Measurements from ENCODE around the gene OR11L1.

Gene OR11L1

GRCh38 chr1:247841796-247842195 lies at the start of gene OR11L1:
TSS of gene OR11L1 (minus strand) at chr1:247841896. CDS start at chr1:247841896, 0 bp downstream.
- no peak for DNase-seq

- DNase-seq, result no peak
Observed at GRCh38 chr1:247884797-247885413, 43.2 kb upstream of the OR11L1 start.

- no peak for DNase-seq
Observed at GRCh38 chr1:247883346-247883745, 41.6 kb upstream of the OR11L1 start.

- DNase-seq, result no peak
Observed at GRCh38 chr1:247865416-247865815, 23.7 kb upstream of the OR11L1 start.

GRCh38 chr1:247864644-247865043 lies 22.9 kb upstream of the OR11L1 start:
- no peak for DNase-seq

DNA sequence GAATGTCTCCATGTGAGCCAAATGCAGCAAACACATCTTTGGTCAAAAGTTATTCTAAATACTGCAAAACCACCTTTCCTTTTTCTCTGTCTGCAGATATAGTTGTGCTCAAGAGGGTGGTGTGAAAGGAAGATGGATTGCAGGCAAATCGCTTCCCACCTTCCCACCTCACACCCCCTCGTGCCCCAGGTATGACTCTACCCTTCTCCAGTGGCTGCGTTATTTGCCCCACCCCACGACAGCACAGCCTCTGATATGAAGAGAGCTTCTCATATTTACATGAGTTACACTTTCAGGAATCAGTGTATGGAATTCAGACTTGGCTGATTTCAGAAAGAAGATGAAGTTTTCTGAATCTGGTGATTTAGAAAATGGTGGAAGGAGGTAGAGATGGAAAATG lies 21.1 kb upstream of the OR11L1 start:
- no peak for DNase-seq

DNA sequence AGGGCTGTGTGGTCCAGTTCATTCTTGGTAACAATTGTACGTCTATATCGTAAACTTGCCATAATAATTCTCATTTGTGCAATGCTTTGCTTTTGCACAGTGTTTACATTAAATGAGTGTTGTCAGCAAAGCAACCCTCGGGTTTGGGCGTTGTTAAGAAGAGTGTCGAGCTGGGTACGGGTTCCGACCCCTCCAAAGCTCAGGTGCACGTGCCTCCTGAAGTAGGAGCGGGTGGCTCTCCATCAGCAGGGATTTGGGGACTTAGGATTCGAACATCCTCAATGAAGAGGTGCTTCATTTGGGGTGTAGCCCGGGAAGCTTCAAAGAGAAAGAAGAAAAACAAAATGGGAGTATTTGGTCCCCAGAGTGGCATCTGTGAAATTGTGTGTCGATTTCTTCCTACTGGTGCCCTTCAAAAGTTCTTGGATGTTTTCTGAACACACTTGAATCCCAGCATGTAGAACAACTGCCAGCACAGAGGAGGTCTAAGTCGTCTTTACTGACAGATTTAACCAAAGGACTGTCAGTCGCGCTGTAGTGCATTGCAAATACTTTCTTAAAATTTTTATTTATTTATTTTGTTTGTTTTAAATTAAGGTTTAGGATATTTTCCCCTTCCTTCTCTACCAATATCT lies 16.4 kb upstream of the OR11L1 start:
- DNase-seq, result peak; percentile 44

DNA sequence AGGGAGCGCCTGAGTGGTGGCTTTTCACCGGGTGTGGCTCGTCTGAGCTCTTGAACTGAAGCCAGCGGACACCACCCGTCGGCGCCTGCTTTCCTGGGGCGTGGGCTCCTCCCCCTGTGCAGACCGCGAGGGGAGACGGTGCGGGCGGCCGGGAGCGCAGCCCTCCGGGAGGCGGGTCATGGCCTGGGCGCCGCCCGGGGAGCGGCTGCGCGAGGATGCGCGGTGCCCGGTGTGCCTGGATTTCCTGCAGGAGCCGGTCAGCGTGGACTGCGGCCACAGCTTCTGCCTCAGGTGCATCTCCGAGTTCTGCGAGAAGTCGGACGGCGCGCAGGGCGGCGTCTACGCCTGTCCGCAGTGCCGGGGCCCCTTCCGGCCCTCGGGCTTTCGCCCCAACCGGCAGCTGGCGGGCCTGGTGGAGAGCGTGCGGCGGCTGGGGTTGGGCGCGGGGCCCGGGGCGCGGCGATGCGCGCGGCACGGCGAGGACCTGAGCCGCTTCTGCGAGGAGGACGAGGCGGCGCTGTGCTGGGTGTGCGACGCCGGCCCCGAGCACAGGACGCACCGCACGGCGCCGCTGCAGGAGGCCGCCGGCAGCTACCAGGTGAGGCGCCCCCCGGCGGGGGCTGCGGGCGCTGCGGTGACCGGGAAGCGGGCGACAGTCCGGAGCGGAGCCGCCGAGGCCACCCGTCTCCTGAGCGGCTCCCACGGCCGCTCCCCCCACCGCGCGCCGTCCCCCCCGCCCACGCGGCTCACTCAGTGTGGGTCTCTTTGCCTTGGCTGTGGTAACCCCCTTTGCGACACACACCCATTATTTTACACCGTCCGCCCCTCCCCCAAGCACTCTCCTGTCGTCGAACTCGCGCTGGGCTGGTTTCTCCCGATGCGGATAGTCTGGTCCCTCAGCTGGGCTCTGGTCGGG lies 15.6 kb upstream of the OR11L1 start, which contains the start of gene TRIM58:
Gene TRIM58, plus strand, starts transcription at position 119 of the 916 bp plus-strand sequence. Its CDS starts 60 bp downstream, at position 179.
- peak; percentile 81 for DNase-seq

DNA sequence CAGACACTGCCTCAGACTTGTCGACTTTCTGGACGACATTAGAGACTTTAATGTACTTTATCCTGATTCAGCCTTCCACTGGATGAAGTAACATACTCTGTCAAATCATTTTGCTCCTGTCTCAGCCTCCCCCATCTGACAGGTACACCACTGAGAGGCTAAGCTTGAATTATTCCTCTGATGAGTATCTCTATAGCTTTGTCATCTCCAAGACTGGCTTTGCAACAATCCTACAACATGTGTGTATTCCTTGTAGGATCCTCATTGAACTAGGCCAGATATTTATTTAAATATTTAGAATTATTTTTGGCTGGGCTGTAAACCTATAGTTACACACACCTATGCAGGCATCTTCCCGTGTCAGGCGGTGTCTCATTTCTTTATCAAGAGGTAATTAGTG lies 14.2 kb upstream of the OR11L1 start:
- DNase-seq, result no peak

DNA sequence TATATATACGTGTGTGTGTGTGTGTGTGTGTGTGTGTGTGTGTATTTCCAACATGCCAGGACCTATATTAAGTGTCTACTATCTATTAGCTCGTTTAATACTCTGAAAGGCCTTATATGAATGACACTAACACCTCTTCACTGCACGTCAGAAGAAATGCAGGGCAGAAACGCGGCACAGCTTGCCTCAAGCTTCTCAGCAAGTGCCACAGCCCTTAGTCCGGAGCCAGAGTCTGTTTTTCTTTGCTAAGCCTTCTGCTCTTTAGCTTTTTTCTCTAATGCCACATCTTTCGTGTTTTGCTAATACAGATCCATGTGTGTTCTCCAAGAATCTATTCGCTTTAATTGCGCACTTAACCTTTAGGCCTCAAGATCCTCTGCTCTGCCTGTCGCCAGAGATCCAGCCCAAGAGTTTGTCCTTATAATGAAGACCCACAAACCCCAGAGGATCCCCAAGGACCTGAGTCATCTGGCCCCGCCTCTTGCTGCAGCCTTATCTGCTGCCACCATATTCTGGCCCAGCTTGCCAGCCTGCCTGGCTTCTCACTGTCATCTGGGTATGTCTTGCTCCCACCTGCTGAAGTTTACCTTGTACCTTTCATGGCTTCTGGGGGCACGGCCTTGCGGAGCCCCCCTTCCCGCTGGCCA lies 13.3 kb upstream of the OR11L1 start:
- no peak for DNase-seq

- no peak for DNase-seq
Observed at GRCh38 chr1:247849616-247850015, 7.9 kb upstream of the OR11L1 start.

DNA sequence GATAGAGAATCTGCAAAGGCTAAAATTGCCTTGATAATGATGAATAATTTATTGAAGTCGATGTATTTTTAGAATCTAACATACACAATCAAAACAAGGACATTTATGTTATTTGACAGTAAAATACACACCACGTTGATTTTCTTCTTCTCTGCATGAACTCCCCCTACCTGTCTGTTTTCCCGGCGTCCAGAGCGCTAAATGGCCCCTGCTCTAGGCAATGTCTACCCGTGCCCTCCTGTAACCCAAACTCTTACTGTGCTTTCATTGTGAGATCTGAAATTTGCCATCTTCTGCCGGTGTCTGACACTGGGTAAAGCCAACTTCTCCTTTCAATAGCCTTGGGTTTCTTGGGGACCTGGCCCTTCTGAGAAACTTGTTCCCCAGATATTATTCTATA lies 6.7 kb upstream of the OR11L1 start:
- no peak for DNase-seq

- DNase-seq, result no peak
Observed at GRCh38 chr1:247845693-247846017, 4.0 kb upstream of the OR11L1 start.

- DNase-seq, result no peak
Observed at GRCh38 chr1:247845011-247845692, 3.5 kb upstream of the OR11L1 start.

DNA sequence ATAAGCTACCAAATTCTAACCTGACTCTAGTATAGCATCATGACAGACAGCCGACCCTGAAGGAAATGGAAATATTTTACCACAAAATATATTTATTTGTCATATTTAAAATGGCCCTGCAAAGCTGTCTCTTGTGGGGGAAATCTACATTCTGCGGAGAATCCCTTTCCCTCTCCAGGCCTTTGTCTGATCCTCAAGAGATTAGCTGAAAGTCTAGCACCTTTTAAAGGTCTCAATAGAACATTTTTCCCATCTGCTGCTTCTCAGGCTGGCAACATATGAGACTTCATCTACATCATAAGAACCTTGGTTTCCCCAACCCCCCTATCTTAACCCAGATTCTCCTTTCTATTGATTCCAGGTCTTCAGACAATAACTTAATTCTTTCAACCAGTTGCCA lies 1.7 kb upstream of the OR11L1 start:
- DNase-seq, result no peak

GRCh38 chr1:247840818-247841217 lies 878 bp downstream of the OR11L1 start:
- DNase-seq, result no peak

DNA sequence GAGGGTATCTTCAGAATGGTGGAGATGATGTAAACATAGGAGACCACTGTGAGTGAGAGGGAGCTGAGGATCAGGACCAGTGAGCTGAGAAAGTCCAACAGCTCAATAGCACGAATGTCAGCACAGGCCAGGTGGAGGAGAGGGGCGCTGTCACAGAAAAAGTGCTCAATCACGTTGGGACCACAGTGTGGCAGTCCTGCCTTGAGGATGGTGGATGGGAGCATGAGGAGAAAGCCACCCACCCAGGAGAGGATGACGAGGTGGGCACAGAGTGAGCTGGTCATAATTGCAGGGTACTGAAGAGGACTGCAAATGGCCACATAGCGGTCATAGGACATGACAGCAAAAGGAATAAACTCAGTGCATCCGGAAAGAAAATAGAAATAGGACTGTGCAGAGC lies 8.1 kb downstream of the OR11L1 start:
- DNase-seq, result no peak

- no peak for DNase-seq
Observed at GRCh38 chr1:247829656-247830055, 12.0 kb downstream of the OR11L1 start.

DNA sequence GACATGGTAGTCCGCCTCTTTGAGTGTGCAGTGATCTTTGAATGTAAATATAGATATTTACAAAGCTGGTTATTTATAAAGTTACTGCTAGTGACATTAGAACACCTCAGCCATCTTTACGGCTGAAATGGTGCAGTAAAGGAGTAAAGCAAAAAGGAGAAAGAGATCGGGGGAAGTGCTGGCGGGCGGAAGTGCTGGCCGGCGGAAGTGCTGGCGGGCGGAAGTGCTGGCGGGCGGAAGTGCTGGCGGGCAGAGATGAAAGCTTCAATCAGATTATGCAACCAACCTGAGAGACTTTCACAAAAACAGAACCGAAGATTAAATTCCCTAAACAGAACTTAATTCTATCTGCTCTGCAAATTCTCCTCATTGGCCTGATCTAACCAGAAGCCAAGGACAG lies 16.3 kb downstream of the OR11L1 start:
- DNase-seq, result no peak

DNA sequence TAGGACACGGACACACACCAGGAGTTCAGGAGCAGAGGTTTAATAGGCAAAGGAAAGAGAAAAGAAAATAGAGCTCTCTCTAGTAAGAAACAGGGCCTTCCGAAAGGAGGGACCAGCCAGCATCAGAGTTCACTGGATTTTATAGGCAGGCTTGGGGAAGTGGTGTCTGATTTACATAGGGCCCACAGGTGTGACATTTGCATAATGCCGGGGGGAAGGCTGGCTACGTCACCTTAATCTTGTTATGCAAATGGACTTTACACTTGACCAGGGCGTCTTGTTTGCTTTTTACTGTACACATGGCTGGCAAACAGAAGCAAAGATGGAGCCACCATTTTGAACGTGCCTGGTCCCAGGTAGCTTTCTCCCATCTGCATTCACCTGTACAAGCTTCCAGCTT lies 17.7 kb downstream of the OR11L1 start, which contains the start of gene OR14A16:
Gene OR14A16, minus strand, starts transcription at position 97 of the 400 bp plus-strand sequence. CDS start 8,390 bp downstream, outside the sequence.
- no peak for DNase-seq

- DNase-seq, result no peak
Observed at GRCh38 chr1:247822060-247822459, 19.6 kb downstream of the OR11L1 start.

DNA sequence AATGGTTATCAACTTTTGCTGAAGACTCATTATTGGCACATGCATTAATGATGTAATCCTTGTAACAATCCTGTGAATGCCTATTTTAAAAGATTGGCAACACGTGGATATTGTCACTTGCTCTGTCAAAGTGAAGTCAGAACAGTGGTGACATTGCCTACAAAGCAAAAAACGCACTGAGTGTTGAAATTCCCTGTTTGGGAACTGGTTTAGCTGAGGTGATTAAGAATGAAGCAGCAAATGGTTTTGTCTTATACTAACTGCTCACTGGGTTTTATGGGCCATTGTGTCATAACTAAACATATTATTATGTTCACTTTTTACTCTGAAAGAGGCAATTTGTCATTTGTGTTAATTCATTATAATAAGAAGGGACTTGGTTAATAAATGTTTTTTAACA lies 29.1 kb downstream of the OR11L1 start:
- no peak for DNase-seq

GRCh38 chr1:247797518-247797917 lies 44.2 kb downstream of the OR11L1 start:
- no peak for DNase-seq

All from retina (tissue), 1 donor.